Measurements from ENCODE around the gene PDLIM4.

GRCh38 chr5:132281856-132282614, 24.5 kb downstream of the PDLIM4 start:
- TF ChIP-seq YY1 (IDR thresholded peaks at IDR 0.05; ENCODE audit: insufficient read depth, insufficient read length), result no peak
- no peak for TF ChIP-seq ZNF274 (IDR thresholded peaks at IDR 0.05; ENCODE audit: low read depth, low read length)

Measured in NT2/D1 (cell line).